NCI-H1092 treated with DMSO at 0.1 percent for 48 hours (cell line): ENCODE data around the gene APOBEC3G.
"Not testable (repeated sequence)": the region's sequence is repeated elsewhere in the genome, so short reads cannot be mapped to it uniquely, and the experiment has no call there.

ENCODE experiments used
- DNase-seq: peaks from one replicate; lab custom pipeline; 2025; lab: John Stamatoyannopoulos, UW

APOBEC3G gene

DNA sequence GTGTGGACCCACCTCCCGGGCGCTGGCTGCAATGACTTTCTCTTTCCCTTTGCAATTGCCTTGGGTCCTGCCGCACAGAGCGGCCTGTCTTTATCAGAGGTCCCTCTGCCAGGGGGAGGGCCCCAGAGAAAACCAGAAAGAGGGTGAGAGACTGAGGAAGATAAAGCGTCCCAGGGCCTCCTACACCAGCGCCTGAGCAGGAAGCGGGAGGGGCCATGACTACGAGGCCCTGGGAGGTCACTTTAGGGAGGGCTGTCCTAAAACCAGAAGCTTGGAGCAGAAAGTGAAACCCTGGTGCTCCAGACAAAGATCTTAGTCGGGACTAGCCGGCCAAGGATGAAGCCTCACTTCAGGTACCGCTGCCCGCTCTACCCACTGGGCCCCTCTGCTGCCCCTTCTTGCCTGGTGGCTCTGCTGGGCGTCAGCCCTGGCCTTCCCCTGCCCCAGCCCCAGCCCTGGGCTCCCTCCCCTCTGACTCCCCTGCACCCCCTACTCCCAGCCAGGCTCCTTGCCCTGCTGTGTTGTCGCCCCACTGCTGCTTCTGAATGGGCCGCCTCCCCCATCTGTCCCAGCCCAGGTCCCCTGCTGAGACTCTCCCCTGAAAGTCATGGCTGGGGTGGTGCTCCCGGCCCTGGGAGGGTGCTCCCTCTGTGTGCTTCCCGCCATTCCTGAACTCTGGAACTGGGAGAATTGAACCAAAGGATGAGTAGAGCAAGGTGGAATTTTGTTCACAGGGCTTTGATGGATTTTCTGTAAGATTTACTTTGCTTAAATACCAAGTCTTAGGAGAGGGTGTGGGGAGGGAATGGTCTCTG lies at the start of gene APOBEC3G:
Gene APOBEC3G, plus strand, starts transcription at position 250 of the 815 bp plus-strand sequence. Its CDS starts 87 bp downstream, at position 337.
- not testable (repeated sequence) for DNase-seq

DNA sequence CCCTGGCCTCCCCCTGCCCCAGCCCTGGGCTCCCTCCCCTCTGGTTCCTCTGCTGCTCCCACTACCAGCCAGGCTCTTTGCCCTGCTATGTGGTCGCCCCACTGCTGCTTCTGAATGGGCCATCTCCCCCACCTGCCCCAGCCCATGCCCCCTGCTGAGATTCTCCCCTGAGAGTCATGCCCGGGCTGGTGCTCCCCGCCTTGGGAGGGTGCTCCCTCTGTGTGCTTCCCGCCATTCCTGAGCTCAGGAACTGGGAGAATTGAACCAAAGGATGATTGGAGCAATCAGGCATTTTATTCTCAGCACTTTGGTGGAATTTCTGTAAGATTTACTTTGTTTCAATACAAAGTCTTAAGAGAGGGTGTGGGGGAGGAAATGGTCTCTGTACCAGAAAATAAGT lies 49.4 kb upstream of the APOBEC3G start:
- DNase-seq, result no peak

DNA sequence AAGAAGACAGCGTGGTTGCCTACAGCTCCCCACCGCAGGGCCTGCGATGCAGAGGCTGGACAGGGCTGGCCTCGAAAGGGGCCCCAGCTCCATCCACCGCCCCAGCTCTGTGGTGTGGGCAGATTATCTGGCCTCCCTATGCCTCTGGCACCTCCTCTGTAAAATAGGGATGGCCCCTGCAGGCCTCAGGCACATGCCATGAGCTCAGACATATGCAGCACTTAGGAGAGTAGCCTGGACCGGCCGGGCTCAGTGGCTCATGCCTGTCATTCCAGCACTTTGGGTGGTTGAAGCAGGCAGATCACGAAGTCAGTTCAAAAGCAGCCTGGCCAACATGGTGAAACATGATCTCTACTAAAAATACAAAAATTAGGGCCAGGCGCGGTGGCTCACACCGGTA lies 48.8 kb upstream of the APOBEC3G start:
- no peak for DNase-seq

DNA sequence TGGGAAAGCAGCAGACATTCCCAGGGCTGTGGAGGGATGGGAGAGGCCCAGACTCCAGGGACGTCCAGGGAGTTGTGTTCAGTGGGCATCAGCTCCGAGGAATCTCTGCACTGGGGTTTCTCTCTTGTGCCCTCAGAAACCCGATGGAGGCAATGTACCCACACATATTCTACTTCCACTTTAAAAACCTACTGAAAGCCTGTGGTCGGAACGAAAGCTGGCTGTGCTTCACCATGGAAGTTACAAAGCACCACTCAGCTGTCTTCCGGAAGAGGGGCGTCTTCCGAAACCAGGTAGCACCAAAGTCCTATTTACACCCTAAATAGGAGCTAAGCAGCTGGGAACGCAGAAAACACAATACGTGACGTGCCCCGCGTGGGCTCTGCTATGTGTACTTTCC lies 47.8 kb upstream of the APOBEC3G start:
- DNase-seq, result no peak

DNA sequence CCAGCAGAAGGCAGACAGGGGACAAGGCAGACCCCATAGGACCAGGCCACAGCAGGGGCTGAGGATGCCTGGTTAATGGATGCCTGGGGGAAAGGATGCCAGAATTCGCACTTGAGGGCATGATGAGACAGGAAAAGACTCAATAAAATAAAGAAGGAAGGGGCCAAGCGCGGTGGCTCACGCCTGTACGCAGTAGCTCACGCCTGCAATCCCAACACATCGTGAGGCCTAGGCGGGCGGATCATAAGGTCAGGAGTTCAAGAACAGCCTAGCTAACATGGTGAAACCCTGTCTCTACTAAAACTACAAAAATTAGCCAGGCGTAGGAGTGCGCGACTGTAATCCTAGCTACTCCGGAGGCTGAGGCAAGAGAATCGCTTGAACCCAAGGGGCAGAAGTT lies 46.4 kb upstream of the APOBEC3G start:
- DNase-seq, result no peak

DNA sequence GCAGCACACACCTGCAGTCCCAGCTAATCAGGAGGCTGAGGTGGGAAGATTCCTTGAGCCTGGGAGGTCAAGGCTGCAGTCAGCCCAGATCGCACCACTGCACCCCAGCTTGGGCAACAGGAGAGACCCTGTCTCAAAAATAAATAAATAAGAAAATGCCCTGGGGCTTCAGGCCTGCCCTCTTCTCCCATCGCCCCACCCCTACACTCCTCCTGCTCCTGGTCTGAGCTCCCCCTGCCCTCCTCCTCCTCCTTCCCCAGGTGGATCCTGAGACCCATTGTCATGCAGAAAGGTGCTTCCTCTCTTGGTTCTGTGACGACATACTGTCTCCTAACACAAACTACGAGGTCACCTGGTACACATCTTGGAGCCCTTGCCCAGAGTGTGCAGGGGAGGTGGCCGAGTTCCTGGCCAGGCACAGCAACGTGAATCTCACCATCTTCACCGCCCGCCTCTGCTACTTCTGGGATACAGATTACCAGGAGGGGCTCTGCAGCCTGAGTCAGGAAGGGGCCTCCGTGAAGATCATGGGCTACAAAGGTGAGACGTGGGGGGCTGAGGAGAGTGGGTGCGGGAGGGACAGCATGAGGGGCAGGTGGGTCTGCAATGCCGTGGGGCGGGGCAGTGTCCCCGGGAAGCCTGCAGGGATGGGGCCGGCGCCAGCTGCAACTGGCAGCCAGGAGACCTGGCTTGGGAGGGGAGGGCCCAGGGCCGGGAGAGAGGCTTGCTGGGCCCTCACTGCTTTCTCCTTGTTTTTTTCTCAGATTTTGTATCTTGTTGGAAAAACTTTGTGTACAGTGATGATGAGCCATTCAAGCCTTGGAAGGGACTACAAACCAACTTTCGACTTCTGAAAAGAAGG lies 45.4 kb upstream of the APOBEC3G start:
- not testable (repeated sequence) for DNase-seq

DNA sequence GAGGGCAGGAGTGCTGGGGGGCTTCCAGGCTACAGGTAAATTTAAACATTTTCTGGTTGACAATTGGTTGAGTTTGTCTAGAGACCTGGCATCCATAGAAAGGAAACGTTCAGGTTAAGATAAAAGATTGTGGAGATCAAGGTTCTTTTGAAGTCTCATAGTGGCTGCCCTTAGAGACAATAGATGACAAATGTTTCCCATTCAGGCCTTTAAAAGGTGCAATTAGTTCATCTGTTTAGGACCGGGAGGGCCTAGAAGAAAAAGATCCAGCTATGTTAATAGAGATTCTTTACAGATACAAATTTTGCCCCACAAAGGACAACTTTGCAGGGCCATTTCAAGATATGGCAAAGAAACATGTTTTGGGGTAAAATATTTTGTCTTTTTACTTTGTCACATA lies 40.0 kb upstream of the APOBEC3G start:
- DNase-seq, result not testable (repeated sequence)

DNA sequence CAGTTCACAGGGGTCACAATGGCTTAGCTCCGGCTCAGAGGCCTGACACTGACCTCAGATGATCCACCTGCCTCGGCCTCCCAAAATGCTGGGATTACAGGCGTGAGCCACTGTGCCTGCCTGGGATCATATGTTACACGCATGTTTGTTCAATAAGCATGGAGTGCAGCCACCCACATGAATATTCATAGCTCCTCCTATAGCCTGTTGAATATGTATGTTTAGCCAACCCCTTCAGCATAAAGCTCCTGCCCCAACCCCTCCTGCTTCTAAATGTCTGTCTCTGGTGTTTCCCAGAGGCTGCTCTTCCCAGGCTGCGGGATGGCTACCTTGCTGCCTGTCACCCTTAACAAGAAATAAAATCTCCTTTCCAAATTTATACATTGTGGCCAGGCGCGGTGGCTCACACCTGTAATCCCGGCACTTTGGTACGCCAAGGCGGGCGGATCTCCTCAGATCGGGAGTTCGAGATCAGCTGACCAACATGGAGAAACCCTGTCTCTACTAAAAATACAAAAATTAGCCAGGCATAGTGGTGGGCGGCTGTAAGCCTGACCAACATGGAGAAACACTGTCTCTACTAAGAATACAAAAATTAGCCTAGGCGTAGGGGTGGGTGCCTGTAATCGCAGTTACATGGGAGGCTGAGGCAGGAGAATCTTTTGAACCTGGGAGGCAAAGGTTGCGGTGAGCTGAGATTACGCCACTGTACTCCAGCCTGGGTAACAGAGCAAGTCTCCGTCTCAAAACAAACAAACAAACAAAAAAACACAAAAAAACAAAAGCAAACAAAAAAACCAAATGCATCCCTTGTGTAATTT lies 37.6 kb upstream of the APOBEC3G start:
- DNase-seq, result no peak

DNA sequence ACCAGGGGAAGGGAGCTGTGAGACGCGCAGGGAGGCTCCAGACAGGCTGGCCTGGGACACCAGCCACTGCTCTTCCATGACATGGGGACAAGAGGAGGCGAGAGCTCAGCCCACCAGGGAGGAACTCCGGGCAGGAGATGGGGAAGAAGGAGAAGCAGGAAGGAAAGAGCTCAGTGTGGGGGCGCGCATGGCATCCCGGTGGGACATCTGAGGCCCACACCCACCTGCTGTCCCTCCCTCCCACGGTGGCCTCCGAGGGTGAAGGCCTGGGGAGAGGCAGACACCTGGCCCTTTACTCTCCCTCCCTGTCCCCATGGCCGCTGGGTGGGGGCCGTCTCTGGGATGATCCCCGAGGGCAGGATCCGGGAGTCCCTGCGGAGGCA lies 36.9 kb upstream of the APOBEC3G start:
- not testable (repeated sequence) for DNase-seq

DNA sequence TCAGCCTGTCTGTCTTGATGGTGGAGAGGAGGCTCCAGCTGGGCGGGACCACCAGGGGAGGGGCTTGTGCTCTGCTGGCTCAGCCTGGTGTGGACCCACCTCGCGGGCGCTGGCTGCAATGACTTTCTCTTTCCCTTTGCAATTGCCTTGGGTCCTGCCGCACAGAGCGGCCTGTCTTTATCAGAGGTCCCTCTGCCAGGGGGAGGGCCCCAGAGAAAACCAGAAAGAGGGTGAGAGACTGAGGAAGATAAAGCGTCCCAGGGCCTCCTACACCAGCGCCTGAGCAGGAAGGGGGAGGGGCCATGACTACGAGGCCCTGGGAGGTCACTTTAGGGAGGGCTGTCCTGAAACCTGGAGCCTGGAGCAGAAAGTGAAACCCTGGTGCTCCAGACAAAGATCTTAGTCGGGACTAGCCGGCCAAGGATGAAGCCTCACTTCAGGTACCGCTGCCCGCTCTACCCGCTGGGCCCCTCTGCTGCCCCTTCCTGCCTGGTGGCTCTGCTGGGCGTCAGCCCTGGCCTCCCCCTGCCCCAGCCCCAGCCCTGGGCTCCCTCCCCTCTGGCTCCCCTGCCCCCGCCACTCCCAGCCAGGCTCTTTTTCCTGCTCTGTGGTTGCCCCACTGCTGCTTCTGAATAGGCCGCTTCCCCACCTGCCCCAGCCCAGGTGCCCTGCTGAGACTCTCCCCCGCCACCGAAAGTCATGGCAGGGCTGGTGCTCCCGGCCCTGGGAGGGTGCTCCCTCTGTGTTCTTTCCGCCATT lies 36.4 kb upstream of the APOBEC3G start, which contains the start of gene APOBEC3F:
Gene APOBEC3F, plus strand, starts transcription at position 327 of the 759 bp plus-strand sequence. Its CDS starts 97 bp downstream, at position 424.
- DNase-seq, result not testable (repeated sequence)

DNA sequence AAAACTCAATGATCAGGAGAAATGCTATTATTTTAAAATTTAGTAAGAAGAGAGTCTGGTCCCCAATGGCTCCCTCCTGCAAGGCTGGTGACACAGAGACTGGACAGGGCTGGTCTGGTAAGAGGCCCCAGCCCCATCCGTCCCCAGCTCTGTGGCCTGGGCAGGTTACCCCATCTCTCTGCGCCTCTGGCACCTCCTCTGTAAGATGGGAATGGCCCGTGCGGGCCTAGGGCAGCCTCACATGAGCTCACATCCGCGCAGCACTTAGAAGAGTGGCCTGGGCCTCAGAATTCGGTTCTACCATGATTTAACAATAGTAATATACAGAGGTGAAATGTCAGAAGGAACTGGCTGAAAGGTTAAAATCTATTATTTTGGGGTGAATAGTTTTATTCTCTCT lies 35.2 kb upstream of the APOBEC3G start:
- DNase-seq, result no peak

DNA sequence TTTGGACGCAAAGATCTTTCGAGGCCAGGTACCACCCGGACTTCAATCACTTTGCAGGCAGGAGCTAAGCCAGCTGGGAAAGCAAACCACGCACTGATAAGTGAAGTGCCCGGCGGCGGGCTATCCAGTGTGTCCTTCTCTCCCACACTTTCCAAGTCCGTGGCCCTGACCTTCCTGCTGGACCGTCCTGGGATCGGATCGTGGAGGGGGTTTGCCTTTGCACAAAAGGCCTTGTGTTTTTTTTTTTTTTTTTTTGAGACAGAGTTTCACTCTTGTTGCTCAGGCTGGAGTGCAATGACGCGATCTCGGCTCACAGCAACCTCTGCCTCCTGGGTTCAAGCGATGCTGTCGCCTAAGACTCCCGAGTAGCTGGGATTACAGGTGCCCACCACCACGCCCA lies 34.0 kb upstream of the APOBEC3G start:
- DNase-seq, result not testable (repeated sequence)

DNA sequence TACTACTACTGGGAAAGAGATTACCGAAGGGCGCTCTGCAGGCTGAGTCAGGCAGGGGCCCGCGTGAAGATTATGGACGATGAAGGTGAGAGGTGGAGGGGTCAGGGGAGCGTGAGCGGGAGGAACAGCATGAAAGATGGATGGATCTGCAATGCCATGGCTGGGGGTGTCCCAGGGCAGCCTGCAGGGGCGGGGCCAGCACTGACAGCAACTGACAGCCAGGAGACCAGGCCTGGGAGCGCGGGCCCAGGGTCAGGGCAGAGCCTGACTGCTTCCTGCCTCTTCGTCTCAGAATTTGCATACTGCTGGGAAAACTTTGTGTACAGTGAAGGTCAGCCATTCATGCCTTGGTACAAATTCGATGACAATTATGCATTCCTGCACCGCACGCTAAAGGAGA lies 31.9 kb upstream of the APOBEC3G start:
- not testable (repeated sequence) for DNase-seq

DNA sequence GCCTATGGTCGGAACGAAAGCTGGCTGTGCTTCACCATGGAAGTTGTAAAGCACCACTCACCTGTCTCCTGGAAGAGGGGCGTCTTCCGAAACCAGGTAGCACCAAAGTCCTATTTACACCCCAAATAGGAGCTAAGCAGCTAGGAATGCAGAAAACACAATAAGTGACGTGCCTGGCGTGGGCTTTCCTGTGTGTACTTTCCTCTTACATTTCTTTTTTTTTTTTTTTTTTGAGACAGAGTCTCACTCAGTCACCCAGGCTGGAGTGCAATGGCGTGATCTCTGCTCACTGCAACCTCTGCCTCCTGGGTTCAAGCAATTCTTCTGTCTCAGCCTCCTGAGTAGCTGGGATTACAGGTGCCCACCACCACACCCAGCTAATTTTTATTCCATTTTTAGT lies 27.6 kb upstream of the APOBEC3G start:
- not testable (repeated sequence) for DNase-seq

DNA sequence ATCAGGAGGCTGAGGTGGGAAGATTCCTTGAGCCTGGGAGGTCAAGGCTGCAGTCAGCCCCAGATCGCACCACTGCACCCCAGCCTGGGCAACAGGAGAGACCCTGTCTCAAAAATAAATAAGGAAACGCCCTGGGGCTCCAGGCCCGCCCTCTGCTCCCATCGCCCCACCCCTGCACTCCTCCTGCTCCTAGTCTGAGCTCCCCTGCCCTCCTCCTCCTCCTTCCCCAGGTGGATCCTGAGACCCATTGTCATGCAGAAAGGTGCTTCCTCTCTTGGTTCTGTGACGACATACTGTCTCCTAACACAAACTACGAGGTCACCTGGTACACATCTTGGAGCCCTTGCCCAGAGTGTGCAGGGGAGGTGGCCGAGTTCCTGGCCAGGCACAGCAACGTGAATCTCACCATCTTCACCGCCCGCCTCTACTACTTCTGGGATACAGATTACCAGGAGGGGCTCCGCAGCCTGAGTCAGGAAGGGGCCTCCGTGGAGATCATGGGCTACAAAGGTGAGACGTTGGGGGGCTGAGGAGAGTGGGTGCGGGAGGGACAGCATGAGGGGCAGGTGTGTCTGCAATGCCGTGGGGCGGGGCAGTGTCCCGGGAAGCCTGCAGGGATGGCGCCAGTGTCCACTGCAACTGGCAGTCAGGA lies 25.1 kb upstream of the APOBEC3G start:
- DNase-seq, result not testable (repeated sequence)

DNA sequence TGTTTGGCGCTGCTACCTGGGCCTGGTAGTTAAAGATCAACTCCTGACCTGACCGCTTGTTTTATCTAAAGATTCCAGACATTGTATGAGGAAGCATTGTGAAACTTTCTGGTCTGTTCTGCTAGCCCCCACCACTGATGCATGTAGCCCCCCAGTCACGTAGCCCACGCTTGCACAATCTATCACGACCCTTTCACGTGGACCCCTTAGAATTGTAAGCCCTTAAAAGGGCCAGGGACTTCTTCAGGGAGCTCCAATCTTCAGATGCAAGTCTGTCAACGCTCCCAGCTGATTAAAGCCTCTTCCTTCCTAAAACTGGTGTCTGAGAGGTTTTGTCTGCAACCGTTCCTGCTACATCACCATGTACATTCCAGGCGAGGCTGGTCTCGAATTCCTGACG lies 21.4 kb upstream of the APOBEC3G start:
- DNase-seq, result no peak

DNA sequence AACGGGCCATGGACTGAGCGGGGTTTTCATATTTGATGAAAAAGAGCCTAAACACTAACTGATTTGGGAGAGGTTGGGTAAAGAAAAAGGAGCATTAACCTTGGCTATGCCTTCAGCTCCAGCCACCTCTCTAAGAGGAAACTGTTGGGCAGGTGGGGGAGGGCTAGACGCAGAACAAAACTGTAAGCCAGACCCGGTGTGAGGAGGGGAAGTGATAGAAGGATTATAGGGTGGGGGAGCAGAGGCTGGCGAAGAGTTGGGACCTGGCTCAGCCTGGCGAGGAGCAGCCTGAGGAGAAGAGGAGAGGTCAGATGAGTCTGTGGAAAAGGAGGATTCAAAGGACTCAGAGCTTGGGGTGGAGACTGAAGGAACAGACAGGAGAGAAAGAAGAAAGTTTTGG lies 15.8 kb upstream of the APOBEC3G start:
- not testable (repeated sequence) for DNase-seq

DNA sequence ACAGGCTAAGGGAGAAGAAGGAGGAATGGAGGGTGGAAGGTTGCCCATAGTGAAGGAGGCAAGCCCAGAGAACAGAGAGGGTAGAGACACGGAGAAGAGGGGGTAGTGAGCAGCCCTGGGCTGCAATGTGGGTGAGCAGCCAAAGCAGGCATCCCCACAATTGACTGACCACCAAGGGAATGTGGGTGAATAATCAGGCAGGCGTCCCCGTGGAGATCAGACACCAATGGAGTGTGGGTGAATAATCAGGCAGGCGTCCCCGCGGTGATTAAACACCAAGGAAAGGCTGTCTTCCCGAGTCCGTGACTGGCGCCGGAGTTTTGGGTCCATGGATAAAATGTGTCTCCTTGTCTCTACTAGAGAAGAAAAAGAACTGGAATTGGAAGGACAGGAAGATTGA lies 15.1 kb upstream of the APOBEC3G start:
- DNase-seq, result not testable (repeated sequence)

DNA sequence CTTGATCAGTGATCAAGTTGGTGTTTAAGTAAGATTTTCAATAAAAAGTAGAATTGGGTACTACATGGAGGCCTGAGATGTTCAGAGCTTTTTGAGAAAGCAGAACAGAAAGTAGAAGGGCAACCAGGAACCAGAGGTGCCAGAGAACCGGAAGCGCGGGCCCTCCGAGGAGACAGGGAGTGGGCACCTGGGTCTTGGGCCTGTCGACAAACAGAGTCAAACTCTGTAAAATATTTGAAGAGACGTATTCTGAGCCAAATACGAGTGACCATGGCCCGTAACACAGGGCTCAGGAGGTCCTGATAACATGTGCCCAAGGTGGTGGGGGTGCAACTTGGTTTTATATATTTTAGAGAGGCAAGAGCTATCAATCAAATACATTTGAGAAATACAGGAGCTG lies 13.2 kb upstream of the APOBEC3G start:
- DNase-seq, result not testable (repeated sequence)

DNA sequence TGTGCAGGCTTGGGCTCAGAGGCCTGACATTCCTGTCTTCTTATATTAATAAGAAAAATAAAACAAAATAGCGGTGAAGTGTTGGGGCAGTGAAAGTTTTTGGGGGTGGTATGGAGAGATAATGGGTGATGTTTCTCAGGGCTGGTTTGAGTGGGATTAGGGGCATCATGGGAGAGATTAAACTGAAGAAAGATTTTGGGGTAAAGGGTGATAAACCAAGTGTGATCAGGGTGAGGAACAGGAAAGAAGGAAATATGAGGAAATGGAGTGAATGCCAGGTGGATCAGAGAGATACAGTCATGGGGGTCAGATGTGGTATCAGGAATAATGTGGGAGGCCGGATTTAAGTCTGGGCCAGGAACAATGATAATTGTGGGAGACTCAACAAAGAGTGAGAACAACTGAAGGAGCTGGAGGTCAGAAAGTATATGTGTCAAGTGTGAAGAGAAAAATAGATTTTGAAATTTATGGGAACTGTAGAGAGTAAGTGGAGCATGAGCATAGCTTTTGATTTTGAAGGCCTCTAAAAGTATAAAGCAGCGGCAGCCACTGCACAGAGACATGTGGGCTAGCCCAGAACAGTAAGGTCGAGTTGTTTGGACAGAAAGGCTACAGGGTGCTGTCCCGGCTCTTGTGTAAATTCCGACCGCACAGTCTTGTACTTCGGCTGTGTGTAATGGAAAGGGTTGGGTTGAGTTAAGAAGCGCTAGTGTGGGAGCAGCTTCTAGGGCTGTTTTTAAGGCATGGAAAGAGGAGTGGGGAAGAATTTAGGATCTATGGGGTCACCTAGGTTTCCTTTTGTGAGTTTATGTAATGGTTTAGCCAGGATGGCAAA lies 10.4 kb upstream of the APOBEC3G start:
- not testable (repeated sequence) for DNase-seq
